ENCODE results near the gene METTL25B. TPM values are rescaled to one million over a fixed set of nuclear protein-coding genes. Genes with fewer than 3 reads are reported as not detected.
A peak's percentile ranks its signal among the peaks of the same experiment; 100 is the strongest.

The METTL25B gene
- total RNA-seq, 1 experiment from 2014 or later = 51.0 TPM

GRCh38 chr1:156750191-156750672 is 22.0 kb downstream of the METTL25B start:
- TF ChIP-seq EZH2 (IDR thresholded peaks at IDR 0.05; ENCODE audit: low read depth) = no peak
- TF ChIP-seq CTCF (conservative IDR thresholded peaks at IDR 0.05) = no peak
- Histone ChIP-seq H3K9me2 (ENCODE audit: insufficient read depth) (no peaks in the 10 kb centered on the region), H3F3A (ENCODE audit: insufficient read depth, low read depth) (peaks cover 61% of the 10 kb centered on the region), H3K79me2 (ENCODE audit: low read depth) (peaks cover 86% of the 10 kb centered on the region), H3K4me1 (replicated peaks; ENCODE audit: insufficient read depth) (peaks cover 34% of the 10 kb centered on the region), H3K36me3 (ENCODE audit: low read depth) (peaks cover 20% of the 10 kb centered on the region), H3K4me2 (peak overlapping the region; percentile 100), H4K20me1 (ENCODE audit: insufficient read depth) (peaks cover 10% of the 10 kb centered on the region), H3K27ac (peak overlapping the region; percentile 93), H2AFZ (0 out of 2 replicates have a peak overlapping the region, but pooled peaks have one; percentile 64), H3K27me3 (ENCODE audit: insufficient read depth, low read depth) (no peaks in the 10 kb centered on the region), H3K4me3 (peak overlapping the region; percentile 95), H3K9me3 (ENCODE audit: insufficient read depth, low read depth) (no peaks in the 10 kb centered on the region)
- no TSS peak for BruUV-seq (replicated peaks)
- CTCF ChIA-PET = interaction anchor here (0.6 kb wide), 1 partner anchor 15 kb away, joined by 4 read pairs; no protein-coding TSS in a partner anchor
- peak; percentile 67 to 69 for DNase-seq
- POLR2A ChIA-PET (ENCODE audit: unreplicated experiment) = no interaction called here
- intact Hi-C loops (cut with micrococcal nuclease; ENCODE audit: unreplicated experiment) = loop anchor here (2.0 kb wide), 1 partner anchor 57 kb away; no protein-coding TSS in a partner anchor

- Histone ChIP-seq H3K4me2 (peak overlapping the region; percentile 100), H3K36me3 (ENCODE audit: low read depth) (peaks cover 15% of the 10 kb centered on the region; the same call in 1 of the 2 replicates), H4K20me1 (ENCODE audit: insufficient read depth) (peaks cover 4% of the 10 kb centered on the region), H3K9me2 (ENCODE audit: insufficient read depth) (no peaks in the 10 kb centered on the region), H3K79me2 (ENCODE audit: low read depth) (peaks cover 79% of the 10 kb centered on the region), H3K9me3 (ENCODE audit: insufficient read depth, low read depth) (no peaks in the 10 kb centered on the region), H3K27ac (peak overlapping the region; percentile 93), H3K4me3 (peak overlapping the region; percentile 95), H3K27me3 (ENCODE audit: insufficient read depth, low read depth) (no peaks in the 10 kb centered on the region), H3F3A (ENCODE audit: insufficient read depth, low read depth) (peaks cover 55% of the 10 kb centered on the region), H3K4me1 (replicated peaks; ENCODE audit: insufficient read depth) (peaks cover 28% of the 10 kb centered on the region), H2AFZ (0 out of 2 replicates have a peak overlapping the region, but pooled peaks have one; percentile 64)
- POLR2A ChIA-PET (ENCODE audit: unreplicated experiment) = interaction anchor here (0.7 kb wide), 1 partner anchor 25 kb away, joined by 3 read pairs; no protein-coding TSS in a partner anchor
- CTCF ChIA-PET = interaction anchor here (0.8 kb wide), 1 partner anchor 108 kb away, joined by 3 read pairs; the partner anchor contains the start of gene INSRR
- TF ChIP-seq EZH2 (IDR thresholded peaks at IDR 0.05; ENCODE audit: low read depth) (no peak), CTCF (conservative IDR thresholded peaks at IDR 0.05) (no peak)
- BruUV-seq (replicated peaks) = TSS peak; percentile 13
- intact Hi-C loops (cut with micrococcal nuclease; ENCODE audit: unreplicated experiment) = loop anchor here (1.0 to 2.0 kb wide), 4 partner anchors 10 to 58 kb away; partner anchors contain the start of genes ISG20L2, METTL25B, MRPL24 and PRCC
- peak in 1 of 2 experiments; percentile 45 for DNase-seq
These were observed 22.6 kb downstream of the METTL25B start for GRCh38 chr1:156750711-156751450.

- Histone ChIP-seq H3K27me3 (ENCODE audit: insufficient read depth, low read depth) (no peaks in the 10 kb centered on the region), H3K4me1 (replicated peaks; ENCODE audit: insufficient read depth) (peaks cover 23% of the 10 kb centered on the region), H4K20me1 (ENCODE audit: insufficient read depth) (no peaks in the 10 kb centered on the region), H3K4me3 (peak within 1 kb of the TSS; percentile 95), H3K9me2 (ENCODE audit: insufficient read depth) (no peaks in the 10 kb centered on the region), H3K79me2 (ENCODE audit: low read depth) (peaks cover 74% of the 10 kb centered on the region), H3K9me3 (ENCODE audit: insufficient read depth, low read depth) (no peaks in the 10 kb centered on the region), H3K4me2 (peak within 1 kb of the TSS; percentile 100), H3F3A (ENCODE audit: insufficient read depth, low read depth) (peaks cover 49% of the 10 kb centered on the region), H3K36me3 (ENCODE audit: low read depth) (peaks cover 10% of the 10 kb centered on the region; the same call in 1 of the 2 replicates), H2AFZ (peak within 1 kb of the TSS; percentile 97), H3K27ac (peak within 1 kb of the TSS; percentile 93)
- ChIA-PET POLR2A (ENCODE audit: unreplicated experiment) (interaction anchor here (0.7 to 0.8 kb wide), 4 partner anchors 10 to 26 kb away, joined by 3 to 26 read pairs (median 3); partner anchors contain the start of genes MRPL24 and PRCC), CTCF (interaction anchor here (0.6 to 0.8 kb wide), 2 partner anchors 66 to 108 kb away, joined by 3 to 5 read pairs; partner anchors contain the start of gene INSRR)
- no TSS peak for BruUV-seq (replicated peaks)
- TF ChIP-seq CTCF (conservative IDR thresholded peaks at IDR 0.05) (no peak), EZH2 (IDR thresholded peaks at IDR 0.05; ENCODE audit: low read depth) (no peak)
- DNase-seq = no peak
- intact Hi-C loops (cut with micrococcal nuclease; ENCODE audit: unreplicated experiment) = loop anchor here (1.0 to 2.0 kb wide), 4 partner anchors 10 to 59 kb away; partner anchors contain the start of genes ISG20L2, METTL25B, MRPL24 and PRCC
These were observed 23.1 kb downstream of the METTL25B start, which contains the start of gene HDGF for GRCh38 chr1:156751451-156751756. TSS of gene HDGF (minus strand) at chr1:156751675. CDS start at chr1:156751429, 246 bp downstream.

Measured in PC-9 (cell line).